ENCODE measurements around the gene SPI1. TPM values are rescaled to one million over a fixed set of nuclear protein-coding genes. Genes with fewer than 3 reads are reported as not detected.
A peak's percentile ranks its signal among the peaks of the same experiment; 100 is the strongest.

Gene SPI1
- total and polyA plus RNA-seq, 2 donors (not counting 3 experiments of a cell fraction or from before 2014, with no cell fraction given), result not detected

GRCh38 chr11:47406896-47407745 is 28.8 kb upstream of the SPI1 start:
- peak overlapping the region in 2 of 3 experiments; percentile 47 to 91 for H3K4me3 ChIP-seq (replicated peaks in 1 of 3; ENCODE audit: insufficient read depth in 1 of 3, low read depth in 1 of 3, low read length in 3 of 3)
- CTCF ChIA-PET, result interaction anchor here (0.7 to 7.4 kb wide), 4 partner anchors 8 to 52 kb away, joined by 3 to 148 read pairs (median 6); no protein-coding TSS in a partner anchor
- H3K9me3 ChIP-seq (replicated peaks; ENCODE audit: control insufficient read depth, insufficient read depth, low read length), result no peaks in the 10 kb centered on the region
- H3K27ac ChIP-seq (ENCODE audit: insufficient read depth, low read depth, low read length), result peak overlapping the region; percentile 75
- dilution Hi-C loops (cut with MboI; ENCODE audit: extremely low pct_ligation_motif_present, low sequenced_read_pairs), result no loop called here
- H3K9me1 ChIP-seq (replicated peaks; ENCODE audit: control insufficient read depth, extremely low read depth, insufficient read depth, low read length), result no peaks in the 10 kb centered on the region
- intact Hi-C loops (cut with micrococcal nuclease), result loop anchor here (5.0 kb wide), 2 partner anchors 140 to 145 kb away; partner anchors contain the start of gene CELF1
- H3K4me2 ChIP-seq (ENCODE audit: insufficient read depth, low read length), result peak overlapping the region; percentile 81
- TF ChIP-seq MAX (IDR thresholded peaks at IDR 0.05; ENCODE audit: insufficient read depth, insufficient read length) (no peak), JUN (IDR thresholded peaks at IDR 0.05; ENCODE audit: borderline replicate concordance, insufficient read depth, insufficient read length, low read depth) (no peak), POLR2A (IDR thresholded peaks at IDR 0.05; ENCODE audit: low read depth, low read length) (no peak), EZH2 (IDR thresholded peaks at IDR 0.05; ENCODE audit: borderline replicate concordance, low read depth, low read length, severe bottlenecking) (no peak), CTCF (IDR thresholded peaks at IDR 0.05; ENCODE audit: extremely low read depth in 1 of 2, insufficient read depth in 1 of 2, low read depth in 1 of 2, low read length in 2 of 2) (no peak), POLR2AphosphoS5 (IDR thresholded peaks at IDR 0.05; ENCODE audit: insufficient read depth, low read depth, low read length) (no peak), GATA2 (IDR thresholded peaks at IDR 0.05; ENCODE audit: insufficient read depth, insufficient read length, low read depth, low read length) (no peak), MYC (IDR thresholded peaks at IDR 0.05; ENCODE audit: low read depth, low read length) (no peak), FOS (IDR thresholded peaks at IDR 0.05; ENCODE audit: borderline replicate concordance, insufficient read depth, low read length) (no peak)
- peak overlapping the region; percentile 43 for H2AFZ ChIP-seq (ENCODE audit: low read depth, low read length)
- no peak for DNase-seq (ENCODE audit: low read depth, low spot score)
- peak overlapping the region; percentile 84 for H3K9ac ChIP-seq (replicated peaks; ENCODE audit: extremely low read depth, insufficient read depth, low read length)
- POLR2A ChIA-PET, result no interaction called here
- no peak for FAIRE-seq
- no peaks in the 10 kb centered on the region for H3K27me3 ChIP-seq (ENCODE audit: control insufficient read depth in 2 of 2, insufficient read depth in 2 of 2, low read length in 2 of 2)
- H3K36me3 ChIP-seq (ENCODE audit: control insufficient read depth in 2 of 2, extremely low read depth in 1 of 2, insufficient read depth in 2 of 2, low read length in 2 of 2), result peaks cover 5 to 10% of the 10 kb centered on the region in 2 experiments
- no TSS peak for BruUV-seq (replicated peaks)
- H4K20me1 ChIP-seq (replicated peaks; ENCODE audit: control insufficient read depth, extremely low read depth, insufficient read depth, low read length), result no peaks in the 10 kb centered on the region
- peaks cover 29% of the 10 kb centered on the region for H3K4me1 ChIP-seq (ENCODE audit: control insufficient read depth, extremely low read depth, insufficient read depth, low read length)
- peaks cover 23% of the 10 kb centered on the region for H3K79me2 ChIP-seq (ENCODE audit: control insufficient read depth, insufficient read depth, low read length)
